HepG2 (cell line): ENCODE measurements around the gene KRT79. TPM values are rescaled to one million over a fixed set of nuclear protein-coding genes. Genes with fewer than 3 reads are reported as not detected.

Source experiments
- CENPX ChIP-seq: sonication (generic); formaldehyde crosslinking; IDR thresholded peaks from 2 replicates; pipeline ENCODE4 v1.9.0; 2021; ENCODE audit warnings: mild to moderate bottlenecking, missing genetic modification reagents, moderate library complexity
- CSRNP1 ChIP-seq: sonication (generic); formaldehyde crosslinking; IDR thresholded peaks from 2 replicates; pipeline ENCODE4 v1.8.1; 2023; ENCODE audit warnings: mild to moderate bottlenecking, missing genetic modification reagents
- FOXO1 ChIP-seq: sonication (generic); formaldehyde crosslinking; IDR thresholded peaks from 2 replicates; pipeline ENCODE4 v1.4.0; 2020; ENCODE audit warnings: missing genetic modification reagents
- HMG20A ChIP-seq: IDR thresholded peaks from 2 replicates; pipeline ENCODE4 v1.6.1; 2016; ENCODE audit warnings: borderline replicate concordance
- JUND ChIP-seq: sonication (generic); formaldehyde crosslinking; IDR thresholded peaks from 2 replicates; pipeline ENCODE4 v1.8.0; 2022; ENCODE audit warnings: mild to moderate bottlenecking, missing genetic modification reagents
- MAFK ChIP-seq, 2 experiments: IDR thresholded peaks in 1 of 2; conservative IDR thresholded peaks in 1 of 2; 2 replicates each; pipeline ENCODE4 v1.6.1; 2011; ENCODE audit warnings: improper control_type of control experiment in 2 of 2, low read length in 2 of 2
- NFIC ChIP-seq: IDR thresholded peaks from 2 replicates; pipeline ENCODE4 v1.6.1; 2012; ENCODE audit warnings: mild to moderate bottlenecking, low read length, inconsistent platforms
- PATZ1 ChIP-seq: sonication (generic); formaldehyde crosslinking; IDR thresholded peaks from 2 replicates; pipeline ENCODE4 v1.4.0; 2020; ENCODE audit warnings: missing genetic modification reagents
- PAXIP1 ChIP-seq: sonication (generic); formaldehyde crosslinking; conservative IDR thresholded peaks from 2 replicates; pipeline ENCODE4 v1.4.0; 2020; ENCODE audit warnings: mild to moderate bottlenecking, missing genetic modification reagents, moderate library complexity
- TEAD3 ChIP-seq: optimal IDR thresholded peaks from 2 replicates; pipeline ENCODE3; 2016; ENCODE audit warnings: borderline replicate concordance
- ZNF24 ChIP-seq: fragments of 450-650 bp; IDR thresholded peaks from 2 replicates; pipeline ENCODE4 v1.6.1; 2017; ENCODE audit warnings: antibody characterized with exemption, mild to moderate bottlenecking
- ZNF3 ChIP-seq: IDR thresholded peaks from 2 replicates; pipeline ENCODE4 v1.7.0; 2017; ENCODE audit warnings: inconsistent platforms
- ZNF333 ChIP-seq: sonication (generic); formaldehyde crosslinking; IDR thresholded peaks from 2 replicates; pipeline ENCODE4 v1.4.0; 2020; ENCODE audit warnings: mild to moderate bottlenecking, missing genetic modification reagents, borderline replicate concordance
- ZNF468 ChIP-seq: sonication (generic); formaldehyde crosslinking; IDR thresholded peaks from 2 replicates; pipeline ENCODE4 v1.8.0; 2022; ENCODE audit warnings: mild to moderate bottlenecking, moderate library complexity, missing genetic modification reagents
- ZNF740 ChIP-seq: sonication (generic); formaldehyde crosslinking; IDR thresholded peaks from 2 replicates; pipeline ENCODE4 v1.4.0; 2020; ENCODE audit warnings: missing genetic modification reagents
- ZNF747 ChIP-seq: sonication (generic); formaldehyde crosslinking; IDR thresholded peaks from 2 replicates; pipeline ENCODE4 v1.8.1; 2023; ENCODE audit warnings: missing genetic modification reagents, mild to moderate bottlenecking, borderline replicate concordance
- ZNF780A ChIP-seq: sonication (generic); formaldehyde crosslinking; IDR thresholded peaks from 2 replicates; pipeline ENCODE4 v1.8.0; 2022; ENCODE audit warnings: mild to moderate bottlenecking, missing genetic modification reagents, moderate library complexity
- polyA plus RNA-seq, 8 experiments: library from polyadenylated mRNA; depleted of rRNA in 3 of 8; stranded (reverse) in 7 of 8; unstranded in 1 of 8; fragments of >200 nt; fragmentation: Illumina TruSeq in 4 of 8; extraction: Trizol in 4 of 8; gene quantifications; 2 replicates each; pipeline versions ENCODE4 v1.2.1 to v1.2.3, GENCODE V29; 2011 to 2016; ENCODE audit warnings: low read depth in 4 of 8, missing spikeins in 1 of 8, mixed read lengths in 1 of 8; ENCODE audit not compliant: insufficient read depth in 1 of 8
- total RNA-seq, 5 experiments: library from RNA; depleted of rRNA; stranded (reverse); fragments of >200 nt; fragmentation: Illumina TruSeq; extraction: Trizol; gene quantifications; 2 replicates each; pipeline ENCODE4 v1.2.3, GENCODE V29; 2016; ENCODE audit warnings: low read depth in 1 of 5
- TF ChIP-seq, protein P1 (sequence below): sonication (generic); formaldehyde crosslinking; IDR thresholded peaks from 2 replicates; pipeline ENCODE4 v1.5.0; 2020; ENCODE audit warnings: missing genetic modification reagents, mild to moderate bottlenecking, borderline replicate concordance
- TF ChIP-seq, protein P2 (sequence below): sonication (generic); formaldehyde crosslinking; conservative IDR thresholded peaks from 2 replicates; pipeline ENCODE4 v1.4.0; 2020; ENCODE audit warnings: missing genetic modification reagents

Gene KRT79
- total and polyA plus RNA-seq, 2 of the 13 experiments (the other 11 are each of a cell fraction or from before 2014, with no cell fraction given), result 0.09 TPM; not detected in 1

DNA sequence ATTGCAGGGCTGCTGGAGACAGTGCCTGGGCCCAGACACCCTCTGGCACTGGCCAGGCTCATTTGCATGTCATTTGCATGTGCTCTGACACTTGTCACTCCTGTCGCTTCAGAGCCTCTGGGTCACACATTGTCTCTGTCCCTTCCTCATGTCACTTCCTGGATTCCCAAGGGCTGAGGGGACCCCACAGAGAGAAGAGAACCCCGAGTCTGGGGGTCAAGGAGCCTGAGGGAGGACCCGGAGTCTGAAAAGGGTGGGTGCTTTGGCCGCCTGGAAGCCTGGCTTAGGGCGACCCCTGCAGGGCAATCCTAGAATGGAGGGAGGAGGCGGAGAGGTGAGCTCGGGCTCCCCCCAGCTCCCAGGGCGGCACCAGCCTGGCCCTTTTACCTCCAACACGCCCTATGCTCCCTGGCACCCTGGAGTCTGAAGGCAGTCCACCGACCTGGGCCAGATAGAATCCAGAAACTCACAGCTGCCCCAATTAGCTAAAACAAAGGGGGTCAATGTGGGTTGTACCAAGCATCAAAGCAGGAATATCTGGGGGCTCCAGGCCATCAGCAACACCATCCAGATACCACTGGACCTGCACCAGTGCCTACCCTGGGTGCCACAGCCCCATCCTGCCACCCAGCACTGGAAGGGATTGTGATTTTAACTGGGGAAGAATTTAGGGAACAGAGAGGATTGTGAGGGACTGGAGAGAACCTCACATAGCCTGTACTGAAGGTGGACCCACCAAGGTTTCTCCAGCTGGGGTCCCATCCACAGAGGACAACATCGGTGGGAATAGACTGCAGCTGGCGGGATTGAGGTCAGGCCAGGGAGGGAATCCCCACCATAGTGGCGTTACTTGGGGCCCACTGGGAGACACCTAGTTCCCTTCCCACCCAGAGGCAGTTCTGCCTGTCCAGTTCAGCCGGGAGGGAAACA lies 36.5 kb upstream of the KRT79 start (continued):
- TF ChIP-seq PAXIP1 (CRISPR knock-in tag) (no peak), FOXO1 (CRISPR knock-in tag) (no peak), NFIC (no peak), MAFK (conservative IDR thresholded peaks at IDR 0.05 in 1 of 2, IDR thresholded peaks at IDR 0.05 in 1 of 2; ENCODE audit: low read length in 2 of 2) (no peak), ZNF3 (CRISPR knock-in tag) (no peak), CSRNP1 (no peak), ZNF333 (CRISPR knock-in tag) (no peak), PATZ1 (CRISPR knock-in tag) (peak; percentile 54; the same call in 1 of the 2 replicates), ZNF780A (CRISPR knock-in tag) (no peak), ZNF740 (no peak), ZNF747 (CRISPR knock-in tag) (no peak), ZNF24 (no peak), HMG20A (CRISPR knock-in tag) (no peak), TEAD3 (no peak), ZNF468 (CRISPR knock-in tag) (no peak), JUND (CRISPR knock-in tag) (no peak), CENPX (CRISPR knock-in tag) (no peak)
- TF ChIP-seq, protein P1, sequence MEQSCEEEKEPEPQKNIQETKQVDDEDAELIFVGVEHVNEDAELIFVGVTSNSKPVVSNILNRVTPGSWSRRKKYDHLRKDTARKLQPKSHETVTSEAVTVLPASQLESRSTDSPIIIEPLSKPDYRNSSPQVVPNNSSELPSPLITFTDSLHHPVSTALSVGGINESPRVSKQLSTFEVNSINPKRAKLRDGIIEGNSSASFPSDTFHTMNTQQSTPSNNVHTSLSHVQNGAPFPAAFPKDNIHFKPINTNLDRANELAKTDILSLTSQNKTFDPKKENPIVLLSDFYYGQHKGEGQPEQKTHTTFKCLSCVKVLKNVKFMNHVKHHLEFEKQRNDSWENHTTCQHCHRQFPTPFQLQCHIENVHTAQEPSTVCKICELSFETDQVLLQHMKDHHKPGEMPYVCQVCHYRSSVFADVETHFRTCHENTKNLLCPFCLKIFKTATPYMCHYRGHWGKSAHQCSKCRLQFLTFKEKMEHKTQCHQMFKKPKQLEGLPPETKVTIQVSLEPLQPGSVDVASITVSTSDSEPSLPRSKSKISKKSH (CRISPR knock-in tag), result no peak
- TF ChIP-seq, protein P2, sequence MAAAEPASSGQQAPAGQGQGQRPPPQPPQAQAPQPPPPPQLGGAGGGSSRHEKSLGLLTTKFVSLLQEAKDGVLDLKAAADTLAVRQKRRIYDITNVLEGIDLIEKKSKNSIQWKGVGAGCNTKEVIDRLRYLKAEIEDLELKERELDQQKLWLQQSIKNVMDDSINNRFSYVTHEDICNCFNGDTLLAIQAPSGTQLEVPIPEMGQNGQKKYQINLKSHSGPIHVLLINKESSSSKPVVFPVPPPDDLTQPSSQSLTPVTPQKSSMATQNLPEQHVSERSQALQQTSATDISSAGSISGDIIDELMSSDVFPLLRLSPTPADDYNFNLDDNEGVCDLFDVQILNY, result no peak
